OCI-LY1 (cell line): ENCODE data around the gene USH2A.

Experiments
- H2AFZ ChIP-seq: fragments of 200-600 bp; sonication (generic), shearing (Covaris generic); 2 replicates; pipeline ENCODE4 v1.6.0; 2014; ENCODE audit warnings: antibody characterized with exemption, mild to moderate bottlenecking, low read length
- H3F3A ChIP-seq: fragments of 200-600 bp; sonication (generic), shearing (Covaris generic); 2 replicates; pipeline ENCODE4 v1.6.0; 2014; ENCODE audit warnings: mild to moderate bottlenecking, antibody characterized with exemption, low read length, moderate library complexity; ENCODE audit not compliant: insufficient read depth
- H3K27ac ChIP-seq: fragments of 200-600 bp; sonication (generic); 2 replicates; pipeline ENCODE4 v1.5.1; 2014; ENCODE audit warnings: low read length, mixed run types, mild to moderate bottlenecking, low read depth; ENCODE audit not compliant: poor library complexity, severe bottlenecking
- H3K27me3 ChIP-seq: fragments of 200-600 bp; sonication (generic); 2 replicates; pipeline ENCODE4 v1.6.0; 2014; ENCODE audit warnings: antibody characterized with exemption, mild to moderate bottlenecking, low read length, moderate library complexity; ENCODE audit not compliant: insufficient read depth
- H3K36me3 ChIP-seq: fragments of 200-600 bp; sonication (generic); 2 replicates; pipeline ENCODE4 v1.6.1; 2014; ENCODE audit warnings: mild to moderate bottlenecking, antibody characterized with exemption, low read length, moderate library complexity, mixed read lengths; ENCODE audit not compliant: insufficient read depth
- H3K4me1 ChIP-seq: fragments of 200-600 bp; sonication (generic); 2 replicates; pipeline ENCODE4 v1.5.1; 2014; ENCODE audit warnings: mild to moderate bottlenecking, low read length, moderate library complexity; ENCODE audit not compliant: insufficient read depth, severe bottlenecking
- H3K4me2 ChIP-seq: fragments of 200-600 bp; sonication (generic), shearing (Covaris generic); 2 replicates; pipeline ENCODE4 v1.6.1; 2014; ENCODE audit warnings: low read length
- H3K4me3 ChIP-seq: fragments of 200-600 bp; sonication (generic); 2 replicates; pipeline ENCODE4 v1.5.1; 2014; ENCODE audit warnings: low read length, low read depth, mild to moderate bottlenecking, mixed read lengths; ENCODE audit not compliant: poor library complexity, severe bottlenecking
- H3K79me2 ChIP-seq: fragments of 200-600 bp; shearing (Covaris generic); 2 replicates; pipeline ENCODE4 v1.6.1; 2016; ENCODE audit warnings: mixed run types, low read length, mixed read lengths; ENCODE audit not compliant: insufficient read depth
- H3K9ac ChIP-seq: fragments of 200-600 bp; sonication (generic), shearing (Covaris generic); 2 replicates; pipeline ENCODE4 v1.6.1; 2014; ENCODE audit warnings: mild to moderate bottlenecking, low read length, mixed read lengths
- H3K9me2 ChIP-seq: fragments of 200-600 bp; sonication (generic), shearing (Covaris generic); 2 replicates; pipeline ENCODE4 v1.6.1; 2014; ENCODE audit warnings: low read depth, mild to moderate bottlenecking, low read length, mixed read lengths
- H3K9me3 ChIP-seq: fragments of 200-600 bp; shearing (Covaris generic); 2 replicates; pipeline ENCODE4 v1.6.1; 2014; ENCODE audit warnings: low read length, mixed read lengths
- H4K20me1 ChIP-seq: fragments of 200-600 bp; sonication (generic), shearing (Covaris generic); 2 replicates; pipeline ENCODE4 v1.6.0; 2016; ENCODE audit warnings: mild to moderate bottlenecking, low read length; ENCODE audit not compliant: insufficient read depth
- CTCF ChIP-seq: fragments of 200-600 bp; sonication (generic), shearing (Covaris generic); IDR thresholded peaks from 2 replicates; pipeline ENCODE4 v1.5.1; 2017; ENCODE audit warnings: mild to moderate bottlenecking, antibody characterized with exemption, low read length, moderate library complexity, mixed read lengths
- EZH2 ChIP-seq: fragments of 200-600 bp; sonication (generic), shearing (Covaris generic); IDR thresholded peaks from 2 replicates; pipeline ENCODE4 v1.8.0; 2017; ENCODE audit warnings: borderline replicate concordance, mixed run types, mild to moderate bottlenecking, antibody characterized with exemption, low read length, moderate library complexity, mixed read lengths

The USH2A gene

GRCh38 chr1:216075339-216075738 is 347.9 kb downstream of the USH2A start:
- Histone ChIP-seq H3F3A (no peaks in the 10 kb centered on the region), H3K9me3 (no peaks in the 10 kb centered on the region), H3K4me1 (no peaks in the 10 kb centered on the region), H3K79me2 (no peaks in the 10 kb centered on the region), H4K20me1 (no peaks in the 10 kb centered on the region), H3K27me3 (no peaks in the 10 kb centered on the region), H3K9me2 (no peaks in the 10 kb centered on the region), H3K4me3 (no peak overlapping the region), H3K36me3 (no peaks in the 10 kb centered on the region), H3K27ac (no peak overlapping the region), H3K4me2 (no peak overlapping the region), H2AFZ (no peak overlapping the region), H3K9ac (no peak overlapping the region)
- TF ChIP-seq CTCF = no peak
- no peak for TF ChIP-seq EZH2

DNA sequence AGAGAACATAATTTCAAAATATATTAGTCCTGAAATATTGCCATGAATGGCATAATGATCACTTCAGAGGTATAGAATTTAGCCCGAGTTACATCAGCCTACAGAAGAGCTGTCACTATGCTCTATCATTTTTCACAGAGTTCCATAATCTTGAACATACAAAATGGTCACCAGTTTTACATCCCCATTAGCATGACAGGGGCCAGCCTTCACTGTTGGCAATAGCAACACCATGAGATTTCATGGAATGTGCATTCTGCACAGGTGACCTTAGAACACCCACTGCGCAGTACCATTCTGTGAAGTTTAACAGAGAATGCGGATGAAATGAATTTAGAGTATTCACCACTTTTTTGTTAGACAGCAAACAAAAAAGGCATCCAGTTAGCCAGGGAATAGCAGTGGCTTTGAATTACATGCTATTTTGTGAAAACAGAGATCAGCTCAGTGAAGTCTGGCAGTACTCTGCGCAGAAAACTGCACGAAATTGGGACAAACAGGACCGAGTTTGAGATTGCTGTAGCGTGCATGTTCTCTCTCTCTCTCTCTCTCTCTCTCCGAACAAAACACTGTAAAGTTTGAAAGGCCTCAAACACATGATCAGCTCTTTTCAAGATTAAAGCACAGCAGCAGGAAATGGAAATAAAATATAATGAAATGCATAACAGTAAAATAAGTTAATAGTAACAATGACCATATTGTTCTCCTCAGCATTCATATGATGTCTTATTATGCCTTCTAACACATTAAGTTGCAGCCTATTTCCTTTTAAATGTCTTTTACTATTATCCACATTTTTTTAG is 349.3 kb downstream of the USH2A start:
- H3F3A ChIP-seq = no peaks in the 10 kb centered on the region
- H3K79me2 ChIP-seq = no peaks in the 10 kb centered on the region
- no peaks in the 10 kb centered on the region for H4K20me1 ChIP-seq
- no peak overlapping the region for H3K9ac ChIP-seq
- no peaks in the 10 kb centered on the region for H3K9me2 ChIP-seq
- H2AFZ ChIP-seq = no peak overlapping the region
- no peak overlapping the region for H3K4me3 ChIP-seq
- no peaks in the 10 kb centered on the region for H3K9me3 ChIP-seq
- no peak for TF ChIP-seq EZH2
- TF ChIP-seq CTCF = no peak
- no peaks in the 10 kb centered on the region for H3K36me3 ChIP-seq
- H3K27ac ChIP-seq = no peak overlapping the region
- H3K27me3 ChIP-seq = no peaks in the 10 kb centered on the region
- H3K4me1 ChIP-seq = no peaks in the 10 kb centered on the region
- no peak overlapping the region for H3K4me2 ChIP-seq

GRCh38 chr1:216071262-216071661 is 352.0 kb downstream of the USH2A start:
- no peak overlapping the region for H3K4me2 ChIP-seq
- no peak overlapping the region for H3K27ac ChIP-seq
- H3K36me3 ChIP-seq = no peaks in the 10 kb centered on the region
- H3K27me3 ChIP-seq = no peaks in the 10 kb centered on the region
- H3K9me3 ChIP-seq = no peaks in the 10 kb centered on the region
- no peaks in the 10 kb centered on the region for H3K4me1 ChIP-seq
- no peak overlapping the region for H3K4me3 ChIP-seq
- TF ChIP-seq EZH2 (no peak), CTCF (no peak)
- no peaks in the 10 kb centered on the region for H3K9me2 ChIP-seq
- H2AFZ ChIP-seq = no peak overlapping the region
- no peaks in the 10 kb centered on the region for H3F3A ChIP-seq
- H3K9ac ChIP-seq = no peak overlapping the region
- H4K20me1 ChIP-seq = no peaks in the 10 kb centered on the region
- no peaks in the 10 kb centered on the region for H3K79me2 ChIP-seq
